GM21528 (cell line): ENCODE data around the gene FCHO1.
"Not testable (repeated sequence)": the region's sequence is repeated elsewhere in the genome, so short reads cannot be mapped to it uniquely, and the experiment has no call there.

ENCODE experiments used
- ATAC-seq: cut with Tn5 transposase; IDR thresholded peaks from one replicate; pipeline ENCODE4 v1.9.1; 2021; ENCODE audit warnings: mild to moderate bottlenecking, moderate library complexity; ENCODE audit not compliant: unreplicated experiment, low FRiP score

FCHO1 gene

DNA sequence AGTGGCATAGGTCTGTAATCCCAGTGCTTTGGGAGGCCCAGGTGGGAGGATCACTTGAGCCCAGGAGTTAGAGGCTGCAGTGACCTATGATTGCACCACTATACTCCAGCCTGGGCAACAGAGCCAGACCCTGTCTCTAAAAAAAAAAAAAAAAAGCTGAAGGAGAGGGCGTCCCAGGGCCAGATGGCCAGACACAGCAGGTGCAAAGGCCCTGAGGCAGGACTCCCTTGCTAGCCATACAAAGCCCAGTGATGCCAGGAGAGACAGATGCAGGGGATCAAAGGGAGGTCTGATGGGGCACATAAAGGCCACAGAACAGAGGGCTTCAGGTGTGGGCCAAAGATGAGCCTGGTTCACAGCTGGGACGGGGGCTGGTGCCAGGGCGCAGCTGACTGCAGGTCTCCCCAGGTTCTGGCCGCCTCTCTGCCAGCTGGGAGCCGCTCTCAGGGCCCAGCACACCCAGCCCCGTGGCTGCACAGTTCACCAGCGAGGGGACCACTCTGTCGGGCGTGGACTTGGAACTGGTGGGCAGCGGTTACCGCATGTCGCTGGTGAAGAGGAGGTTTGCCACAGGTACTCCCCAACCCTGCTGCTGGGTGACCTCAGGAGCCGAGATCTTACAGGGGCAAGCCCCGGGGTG is 36.1 kb downstream of the FCHO1 start:
- ATAC-seq, result no peak

DNA sequence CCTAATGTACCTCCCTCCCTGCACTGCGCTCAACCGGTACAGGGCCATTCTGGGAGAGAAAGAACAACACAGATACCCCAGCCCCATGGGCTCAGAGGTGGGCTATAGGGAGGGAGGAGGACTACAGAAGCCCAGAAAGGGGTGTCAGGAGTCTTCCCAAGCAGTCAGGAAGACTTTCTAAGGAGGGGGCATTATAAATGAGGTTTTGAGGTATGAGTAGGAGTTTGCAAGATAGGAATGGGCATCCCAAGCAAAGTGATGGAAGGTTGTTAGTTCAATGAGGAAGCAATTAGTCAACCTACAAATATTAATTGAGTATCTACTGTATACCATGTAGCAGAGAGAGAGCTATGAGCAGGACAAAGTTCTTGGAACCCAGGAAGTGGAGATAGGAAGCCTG is 37.4 kb downstream of the FCHO1 start:
- ATAC-seq, result no peak

DNA sequence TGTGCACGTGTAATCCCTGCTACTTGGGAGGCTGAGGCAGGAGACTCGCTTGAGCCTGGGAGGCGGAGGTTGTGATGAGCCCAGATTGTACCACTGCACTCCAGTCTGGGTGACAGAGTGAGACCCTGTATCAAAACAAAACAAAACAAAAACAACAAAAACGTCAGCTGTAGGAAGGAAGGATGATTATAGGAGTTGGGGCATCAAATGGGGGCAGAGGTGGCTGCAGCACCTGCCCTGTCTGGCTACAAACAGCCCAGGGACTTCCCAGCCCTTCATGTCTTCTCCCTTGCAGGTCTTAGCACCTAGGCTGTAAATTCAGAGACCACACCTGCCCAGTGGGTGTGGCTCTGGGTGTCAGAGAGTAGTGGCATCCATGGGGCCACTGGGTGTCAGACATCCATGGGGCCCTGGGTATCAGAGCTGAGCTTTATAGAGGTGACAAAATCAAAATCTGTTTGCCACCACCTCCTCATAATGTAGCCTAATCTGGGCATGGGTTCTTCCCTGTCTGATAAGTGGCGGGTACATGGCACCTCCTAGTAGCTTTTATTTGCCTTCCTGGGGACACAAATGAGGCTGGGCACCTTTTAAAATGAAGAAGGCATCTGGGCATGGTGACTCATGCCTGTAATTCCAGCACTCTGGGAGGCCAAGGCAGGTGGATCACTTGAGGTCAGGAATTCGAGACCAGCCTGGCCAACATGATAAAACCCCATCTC is 38.9 kb downstream of the FCHO1 start:
- no peak for ATAC-seq

DNA sequence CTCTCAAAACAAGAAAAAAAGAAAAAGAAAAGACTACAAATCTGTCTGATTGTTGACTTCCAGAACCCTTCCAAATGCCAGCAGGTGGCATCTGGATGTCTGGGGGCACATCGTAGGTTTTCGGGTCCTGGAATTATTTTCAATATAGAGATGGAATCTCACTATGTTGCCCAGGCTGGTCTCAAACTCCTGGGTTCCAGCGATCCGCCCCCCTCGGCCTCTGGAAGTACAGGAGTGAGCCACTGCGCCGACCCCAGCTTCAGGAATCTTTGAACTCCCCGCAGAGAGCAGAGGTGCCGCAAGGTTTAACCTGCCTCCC is 43.1 kb downstream of the FCHO1 start:
- no peak for ATAC-seq

DNA sequence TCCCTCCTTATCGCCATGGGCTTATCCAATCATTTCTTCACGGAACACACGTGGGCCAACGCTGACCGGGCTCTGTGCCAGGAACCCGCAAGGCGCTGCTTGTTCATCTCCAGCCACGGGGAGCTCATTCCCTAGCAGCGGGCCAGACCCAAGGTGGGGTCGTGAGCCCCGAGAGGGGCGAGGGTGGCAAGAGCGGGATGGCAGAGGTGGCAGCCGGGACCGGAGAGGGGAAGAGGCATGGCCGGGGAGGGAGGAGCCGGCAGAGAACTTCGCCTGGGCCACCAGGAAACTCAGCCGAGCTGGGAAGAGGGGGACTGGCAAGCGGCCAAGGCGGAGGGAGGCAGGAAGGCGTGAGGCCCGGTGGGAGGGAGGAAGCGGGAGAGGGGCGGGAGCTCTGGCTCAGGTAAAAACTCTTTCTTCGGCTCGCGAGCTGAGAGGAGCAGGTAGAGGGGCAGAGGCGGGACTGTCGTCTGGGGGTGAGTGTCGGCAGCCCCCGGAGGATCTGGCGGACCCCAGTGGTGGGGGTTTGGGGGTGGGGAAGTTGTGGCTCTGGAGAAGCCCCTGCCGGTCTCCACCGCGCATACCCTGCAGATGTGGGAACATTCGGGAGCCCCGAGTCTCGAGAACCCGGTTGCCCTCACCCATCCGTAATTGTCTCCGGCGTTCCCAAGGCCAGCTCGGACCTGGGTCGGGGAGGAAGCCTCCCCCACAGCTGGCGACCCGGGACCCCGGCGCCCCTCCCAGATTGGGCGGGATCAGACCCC is 43.6 kb downstream of the FCHO1 start, which contains the start of gene B3GNT3:
B3GNT3 (plus strand) TSS at position 408 of the 764 bp plus-strand sequence. CDS start 12,670 bp downstream, outside the sequence.
- ATAC-seq, result no peak

DNA sequence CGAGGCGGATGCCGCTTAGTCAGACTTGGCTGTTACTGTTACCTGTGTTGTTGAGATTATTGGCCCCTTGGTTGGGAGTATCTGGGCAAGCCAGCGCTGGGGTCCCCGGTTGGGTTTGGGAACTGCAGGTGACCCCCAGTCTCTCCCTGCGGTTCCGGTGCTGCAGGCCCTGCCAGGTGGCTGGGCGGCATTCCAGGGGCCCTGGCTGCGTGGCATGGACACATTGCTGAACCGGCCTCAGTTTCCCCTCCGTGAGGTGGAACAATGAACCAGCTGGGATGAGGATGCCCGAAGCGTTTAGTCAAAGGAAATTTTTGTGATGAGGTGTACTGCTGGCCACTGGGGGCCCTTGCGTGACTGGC is 44.2 kb downstream of the FCHO1 start:
- ATAC-seq, result no peak

DNA sequence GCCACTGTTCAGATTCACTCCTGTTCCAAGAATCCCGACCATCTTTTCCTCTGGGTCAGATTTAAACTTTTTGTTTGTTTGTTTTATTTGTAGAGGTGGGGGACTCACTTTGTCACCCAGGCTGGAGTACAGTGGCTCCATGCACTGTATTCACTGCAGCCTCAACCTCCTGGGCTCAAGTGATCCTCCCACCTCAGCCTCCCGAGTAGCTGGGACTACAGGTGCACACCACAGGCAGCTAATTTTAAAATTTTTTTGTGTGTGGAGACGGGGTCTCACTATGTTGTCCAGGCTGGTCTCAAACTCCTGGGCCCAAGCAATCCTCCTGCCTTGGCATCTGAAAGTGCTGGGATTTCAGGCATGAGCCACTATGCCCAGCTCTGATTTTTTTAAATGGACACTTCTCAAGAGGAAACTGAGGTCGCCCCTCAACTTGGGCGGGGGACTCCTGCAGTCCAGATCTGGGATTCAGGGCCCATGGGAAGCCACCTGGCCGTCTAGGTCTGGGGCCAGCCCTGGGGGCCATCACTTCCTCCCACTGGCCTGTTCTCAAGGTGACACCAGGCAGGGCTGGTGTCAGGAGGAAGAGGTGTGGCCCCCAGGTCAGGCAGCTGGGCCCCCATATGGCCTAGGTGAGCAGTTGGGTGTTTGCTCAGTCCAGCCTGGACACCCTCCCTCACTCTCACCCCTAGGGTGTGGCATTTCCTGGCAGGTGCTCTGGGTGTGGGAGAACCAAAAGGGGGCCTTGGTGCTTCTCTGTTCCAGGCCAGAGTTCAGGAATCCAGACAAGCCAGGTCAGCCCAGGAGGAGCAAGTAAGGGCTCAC is 44.9 kb downstream of the FCHO1 start:
- ATAC-seq, result no peak

DNA sequence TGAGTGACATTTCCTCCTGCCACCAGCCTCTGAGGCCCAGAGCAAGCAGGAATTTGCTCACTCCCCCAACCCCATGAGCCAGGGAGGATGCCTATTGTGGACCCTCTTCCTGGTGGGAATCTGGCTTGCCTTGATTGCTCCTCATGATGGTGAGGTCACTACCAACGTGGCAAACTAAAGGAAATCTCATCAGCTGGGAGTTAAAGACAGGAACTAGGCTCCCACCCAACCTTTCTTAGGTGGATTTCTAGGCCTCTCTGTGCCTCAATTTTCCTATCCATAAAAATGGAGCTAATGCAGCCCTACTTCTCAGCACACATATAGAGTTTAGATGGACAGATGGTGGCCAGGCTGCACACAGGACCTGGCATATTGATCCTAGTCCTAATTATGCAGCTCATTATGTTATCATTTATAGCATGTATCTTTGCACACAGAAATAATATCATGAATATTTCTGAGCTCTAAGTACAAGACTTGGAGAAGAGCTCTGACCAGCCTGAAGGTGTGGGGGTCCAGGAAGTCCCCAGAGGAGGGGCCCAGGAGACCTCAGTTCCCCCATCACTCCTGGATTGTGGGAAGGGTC is 45.7 kb downstream of the FCHO1 start:
- ATAC-seq, result no peak

DNA sequence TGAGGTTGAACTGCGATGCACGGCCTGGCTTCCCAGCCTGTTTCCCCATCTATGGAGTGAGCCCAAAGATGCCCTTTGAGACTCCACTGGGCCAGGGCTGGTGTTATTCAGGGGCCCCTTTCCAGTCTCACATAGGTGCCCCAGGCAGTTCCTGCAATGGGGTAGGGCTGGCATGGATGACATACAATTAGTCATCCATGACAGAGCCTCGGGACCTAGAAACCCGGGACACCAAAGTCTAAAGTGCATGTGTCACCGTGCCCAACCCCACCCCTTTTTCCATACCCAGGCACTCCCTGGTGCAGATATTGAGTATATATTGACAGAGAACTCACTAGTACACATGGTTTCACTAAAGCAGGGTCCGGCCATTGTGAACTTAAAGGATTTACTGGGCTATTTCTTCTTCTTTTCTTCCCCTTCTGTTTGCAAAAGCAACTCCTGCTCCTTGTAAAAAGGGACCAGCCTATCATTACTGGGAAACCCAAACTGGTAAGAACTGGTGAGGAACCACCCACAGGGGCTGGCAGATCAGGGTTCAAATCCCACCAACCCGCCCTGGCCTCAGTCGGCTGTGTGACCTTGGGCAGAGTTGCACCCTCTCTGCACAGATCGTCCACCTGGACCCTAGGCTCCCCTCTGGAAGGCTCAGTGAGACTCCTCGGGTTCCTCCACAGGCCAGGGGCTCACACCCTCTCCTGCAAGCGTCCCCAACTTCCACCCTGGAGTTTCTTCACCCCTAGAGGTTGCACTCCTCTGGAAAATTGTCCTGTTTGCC is 46.3 kb downstream of the FCHO1 start:
- ATAC-seq, result no peak

DNA sequence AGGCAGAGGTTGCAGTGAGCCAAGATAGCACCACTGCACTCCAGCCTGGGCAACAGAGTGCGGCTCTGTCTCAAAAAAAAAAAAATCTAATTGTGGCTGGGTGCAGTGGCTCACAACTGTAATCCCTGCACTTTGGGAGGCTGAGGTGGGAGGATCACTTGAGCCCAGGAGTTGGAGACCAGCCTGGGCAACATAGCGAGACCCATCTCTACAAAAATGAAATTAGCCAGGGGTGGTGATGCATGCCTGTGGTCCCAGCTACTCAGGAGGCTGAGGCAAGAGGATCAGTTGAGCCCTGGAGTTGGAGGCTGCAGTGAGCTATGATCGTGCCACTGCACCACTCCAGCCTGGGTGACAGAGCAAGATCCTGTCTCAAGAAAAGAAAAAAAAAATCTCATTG is 47.3 kb downstream of the FCHO1 start:
- ATAC-seq, result not testable (repeated sequence)

DNA sequence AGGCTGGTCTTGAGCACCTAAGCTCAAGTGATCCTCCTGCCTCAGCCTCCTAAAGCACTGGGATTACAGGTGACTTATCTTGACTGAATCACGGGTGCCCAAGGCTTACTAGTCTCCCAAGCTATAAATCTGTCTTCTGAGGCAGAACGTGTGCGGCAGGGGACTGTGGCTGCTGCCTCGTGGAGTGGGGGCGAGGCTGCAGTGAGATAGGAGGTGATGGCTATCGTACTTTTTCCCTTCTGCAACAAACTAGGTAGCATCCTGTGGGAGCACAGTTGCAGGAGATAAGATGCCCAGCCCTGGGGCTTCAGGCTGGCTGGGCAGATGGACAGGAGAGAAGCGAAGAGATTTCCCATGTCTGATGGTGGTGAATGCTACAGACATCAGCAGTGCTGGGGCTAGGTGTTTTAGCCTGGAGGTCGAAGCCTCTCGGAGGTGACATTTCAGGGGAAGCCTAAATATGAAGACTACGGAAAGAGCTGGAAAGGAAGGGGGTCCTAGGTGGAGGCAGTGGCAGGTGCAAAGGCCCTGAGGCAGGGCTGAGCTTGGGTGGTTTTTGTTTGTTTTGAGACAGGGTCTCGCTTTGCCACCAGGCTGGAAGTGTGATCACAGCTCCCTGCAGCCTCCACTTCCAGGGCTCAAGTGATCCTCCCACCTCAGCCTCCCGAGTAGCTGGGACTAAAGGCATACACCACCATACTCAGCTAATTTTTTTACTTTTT is 51.0 kb downstream of the FCHO1 start:
- ATAC-seq, result no peak

DNA sequence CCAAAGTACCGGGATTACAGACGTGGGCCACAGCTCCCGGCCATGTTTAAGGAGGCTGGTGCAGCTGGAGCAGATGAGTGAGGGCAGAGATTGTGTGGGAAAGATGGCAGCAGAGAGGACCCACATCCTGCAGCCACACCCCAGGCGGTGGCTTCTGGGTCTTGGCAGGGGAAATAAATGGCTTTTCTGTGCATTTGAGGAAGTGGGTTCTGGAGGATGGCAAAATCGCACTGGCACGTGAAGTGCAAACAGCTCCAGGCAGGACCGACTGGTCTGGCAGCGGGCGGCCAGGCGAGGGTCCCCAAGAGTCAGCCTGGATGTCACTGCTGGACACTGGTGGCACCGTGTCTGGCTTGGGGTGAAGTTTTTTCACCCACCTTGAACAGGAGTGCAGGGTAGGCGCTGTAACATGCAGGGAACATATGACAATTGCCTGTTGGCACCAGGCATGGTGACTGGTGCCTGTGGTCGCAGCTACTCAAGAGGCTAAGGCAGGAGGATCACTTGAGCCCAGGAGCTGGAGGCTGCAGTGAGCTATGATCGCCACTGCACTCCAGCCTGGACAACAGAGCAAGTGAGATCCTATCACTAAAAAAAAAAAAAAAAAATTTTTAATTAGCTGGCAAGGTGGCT is 52.1 kb downstream of the FCHO1 start:
- no peak for ATAC-seq

DNA sequence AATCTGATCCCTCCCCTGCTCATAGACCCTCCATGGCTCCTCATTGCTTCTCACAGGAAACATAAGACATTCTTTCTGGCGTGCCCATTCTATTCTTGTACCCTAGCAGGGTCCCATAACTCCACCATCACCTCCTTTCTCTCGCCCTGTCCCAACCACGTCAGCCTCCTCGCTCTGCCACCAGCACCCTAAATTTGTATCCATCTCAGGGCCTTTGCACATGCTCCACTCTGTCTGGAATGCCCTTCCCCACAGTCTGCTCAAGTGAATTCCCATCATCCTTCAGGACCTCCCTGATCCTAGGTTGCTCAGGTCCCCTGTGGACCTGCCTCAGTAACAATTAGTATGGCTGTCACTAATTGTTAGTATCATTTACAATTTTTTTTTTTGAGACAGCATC is 54.1 kb downstream of the FCHO1 start:
- no peak for ATAC-seq

DNA sequence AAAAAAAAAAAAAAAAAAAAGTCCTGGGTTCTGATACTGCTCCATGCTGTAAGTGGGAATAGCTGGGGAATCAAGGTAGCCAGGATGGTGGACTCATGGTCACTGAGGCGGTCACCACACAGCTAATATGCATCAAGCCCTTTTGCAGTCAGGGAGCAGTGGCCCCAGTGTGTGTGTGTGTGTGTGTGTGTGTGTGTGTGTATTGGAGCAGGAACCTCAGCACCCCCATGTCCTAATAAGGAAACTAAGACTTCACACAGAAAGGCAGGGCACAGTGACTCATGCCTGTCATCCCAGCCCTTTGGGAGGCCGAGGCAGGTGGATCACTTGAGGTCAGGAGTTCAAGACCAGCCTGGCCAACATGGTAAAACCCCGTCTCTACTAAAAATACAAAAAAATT is 55.7 kb downstream of the FCHO1 start:
- no peak for ATAC-seq

DNA sequence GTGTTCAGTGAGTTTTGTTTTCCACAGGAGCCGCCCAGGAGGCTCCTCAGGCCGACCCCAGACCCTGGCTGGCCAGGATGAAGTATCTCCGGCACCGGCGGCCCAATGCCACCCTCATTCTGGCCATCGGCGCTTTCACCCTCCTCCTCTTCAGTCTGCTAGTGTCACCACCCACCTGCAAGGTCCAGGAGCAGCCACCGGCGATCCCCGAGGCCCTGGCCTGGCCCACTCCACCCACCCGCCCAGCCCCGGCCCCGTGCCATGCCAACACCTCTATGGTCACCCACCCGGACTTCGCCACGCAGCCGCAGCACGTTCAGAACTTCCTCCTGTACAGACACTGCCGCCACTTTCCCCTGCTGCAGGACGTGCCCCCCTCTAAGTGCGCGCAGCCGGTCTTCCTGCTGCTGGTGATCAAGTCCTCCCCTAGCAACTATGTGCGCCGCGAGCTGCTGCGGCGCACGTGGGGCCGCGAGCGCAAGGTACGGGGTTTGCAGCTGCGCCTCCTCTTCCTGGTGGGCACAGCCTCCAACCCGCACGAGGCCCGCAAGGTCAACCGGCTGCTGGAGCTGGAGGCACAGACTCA is 56.5 kb downstream of the FCHO1 start:
- ATAC-seq, result no peak

DNA sequence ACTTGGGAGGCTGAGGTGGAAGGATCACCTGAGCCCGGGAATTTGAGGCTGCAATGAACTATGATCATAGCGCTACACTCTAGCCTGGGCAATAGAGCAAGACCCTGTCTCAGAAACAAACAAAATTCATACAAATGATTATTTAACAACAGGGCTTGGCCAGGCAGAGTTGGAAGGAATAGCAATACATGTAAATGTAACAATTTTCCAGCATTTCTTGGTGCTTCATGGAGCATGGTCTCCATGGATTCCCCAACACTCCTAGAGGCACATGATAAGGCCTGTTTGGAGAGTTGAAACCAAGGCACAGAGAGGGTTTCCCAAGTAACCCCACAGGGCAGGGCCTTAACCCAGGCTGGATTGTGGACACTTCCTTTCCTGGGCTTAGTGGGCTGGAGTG is 59.8 kb downstream of the FCHO1 start:
- ATAC-seq, result no peak

DNA sequence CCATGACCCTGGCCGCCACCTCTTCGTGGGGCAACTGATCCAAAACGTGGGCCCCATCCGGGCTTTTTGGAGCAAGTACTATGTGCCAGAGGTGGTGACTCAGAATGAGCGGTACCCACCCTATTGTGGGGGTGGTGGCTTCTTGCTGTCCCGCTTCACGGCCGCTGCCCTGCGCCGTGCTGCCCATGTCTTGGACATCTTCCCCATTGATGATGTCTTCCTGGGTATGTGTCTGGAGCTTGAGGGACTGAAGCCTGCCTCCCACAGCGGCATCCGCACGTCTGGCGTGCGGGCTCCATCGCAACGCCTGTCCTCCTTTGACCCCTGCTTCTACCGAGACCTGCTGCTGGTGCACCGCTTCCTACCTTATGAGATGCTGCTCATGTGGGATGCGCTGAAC is 60.4 kb downstream of the FCHO1 start:
- no peak for ATAC-seq

DNA sequence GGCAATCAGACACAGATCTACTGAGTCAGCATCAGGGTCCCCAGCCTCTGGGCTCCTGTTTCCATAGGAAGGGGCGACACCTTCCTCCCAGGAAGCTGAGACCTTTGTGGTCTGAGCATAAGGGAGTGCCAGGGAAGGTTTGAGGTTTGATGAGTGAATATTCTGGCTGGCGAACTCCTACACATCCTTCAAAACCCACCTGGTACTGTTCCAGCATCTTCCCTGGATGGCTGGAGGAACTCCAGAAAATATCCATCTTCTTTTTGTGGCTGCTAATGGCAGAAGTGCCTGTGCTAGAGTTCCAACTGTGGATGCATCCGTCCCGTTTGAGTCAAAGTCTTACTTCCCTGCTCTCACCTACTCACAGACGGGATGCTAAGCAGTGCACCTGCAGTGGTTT is 60.8 kb downstream of the FCHO1 start:
- no peak for ATAC-seq
